ENCODE measurements around the gene TM9SF3.

DNA sequence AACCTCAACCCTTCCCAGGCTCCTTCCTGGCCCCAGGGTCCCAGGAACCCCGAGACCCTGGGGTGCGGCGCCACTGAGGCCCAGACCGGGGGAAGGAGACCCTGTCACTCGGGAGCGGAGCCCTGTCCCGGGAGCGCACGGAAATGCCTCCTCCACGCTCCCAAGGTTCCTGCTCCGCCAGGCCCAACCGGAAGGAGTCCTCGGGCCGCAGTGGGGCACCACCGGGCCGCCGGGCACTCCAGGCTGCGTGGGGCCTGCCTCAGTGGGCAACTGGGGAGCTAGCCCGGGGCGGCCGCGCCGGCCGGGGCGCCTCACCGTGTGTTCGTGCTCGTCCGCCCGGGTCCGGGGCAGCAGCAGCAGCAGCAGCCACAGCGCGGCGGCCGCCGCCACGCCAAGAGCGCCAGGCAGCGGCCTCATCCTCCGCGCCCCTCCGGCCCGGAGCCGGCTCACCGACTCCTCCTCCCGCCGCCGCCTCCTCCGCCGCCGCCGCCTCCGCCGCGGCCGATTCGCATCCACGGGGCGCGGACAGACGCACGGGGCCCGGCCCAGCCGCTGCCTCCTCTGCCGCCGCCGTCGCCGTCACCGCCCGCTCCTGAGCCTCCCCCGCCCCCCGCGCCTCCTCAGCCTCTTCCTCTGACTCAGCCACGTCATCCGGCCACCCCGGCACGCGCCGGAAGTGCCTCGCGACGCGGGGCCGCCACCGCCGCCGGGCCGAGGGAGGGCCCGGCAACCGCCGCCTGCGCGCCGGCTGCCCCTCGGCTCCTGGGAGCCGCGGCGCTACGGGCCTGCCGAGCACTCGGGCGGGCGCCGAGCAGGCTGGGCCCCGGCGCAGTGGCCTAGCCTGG lies at the start of gene TM9SF3:
- TF ChIP-seq, protein P1, sequence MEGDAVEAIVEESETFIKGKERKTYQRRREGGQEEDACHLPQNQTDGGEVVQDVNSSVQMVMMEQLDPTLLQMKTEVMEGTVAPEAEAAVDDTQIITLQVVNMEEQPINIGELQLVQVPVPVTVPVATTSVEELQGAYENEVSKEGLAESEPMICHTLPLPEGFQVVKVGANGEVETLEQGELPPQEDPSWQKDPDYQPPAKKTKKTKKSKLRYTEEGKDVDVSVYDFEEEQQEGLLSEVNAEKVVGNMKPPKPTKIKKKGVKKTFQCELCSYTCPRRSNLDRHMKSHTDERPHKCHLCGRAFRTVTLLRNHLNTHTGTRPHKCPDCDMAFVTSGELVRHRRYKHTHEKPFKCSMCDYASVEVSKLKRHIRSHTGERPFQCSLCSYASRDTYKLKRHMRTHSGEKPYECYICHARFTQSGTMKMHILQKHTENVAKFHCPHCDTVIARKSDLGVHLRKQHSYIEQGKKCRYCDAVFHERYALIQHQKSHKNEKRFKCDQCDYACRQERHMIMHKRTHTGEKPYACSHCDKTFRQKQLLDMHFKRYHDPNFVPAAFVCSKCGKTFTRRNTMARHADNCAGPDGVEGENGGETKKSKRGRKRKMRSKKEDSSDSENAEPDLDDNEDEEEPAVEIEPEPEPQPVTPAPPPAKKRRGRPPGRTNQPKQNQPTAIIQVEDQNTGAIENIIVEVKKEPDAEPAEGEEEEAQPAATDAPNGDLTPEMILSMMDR (IDR thresholded peaks at IDR 0.05; ENCODE audit: low read length), result no peak
- TF ChIP-seq EZH2 (optimal IDR thresholded peaks at IDR 0.05; ENCODE audit: low read depth, low read length), result no peak

All from MM.1S (cell line).